NCI-H128 (cell line): ENCODE results near the gene BRINP3.

ENCODE experiments used
- DNase-seq: peaks from one replicate; lab custom pipeline; 2025; ENCODE audit not compliant: unreplicated experiment; lab: John Stamatoyannopoulos, UW

The BRINP3 gene

GRCh38 chr1:190453550-190453949 lies 24.1 kb downstream of the BRINP3 start:
- no peak for DNase-seq

GRCh38 chr1:190452272-190452848 lies 25.3 kb downstream of the BRINP3 start:
- DNase-seq: no peak

GRCh38 chr1:190444464-190444863 lies 33.2 kb downstream of the BRINP3 start:
- no peak for DNase-seq

GRCh38 chr1:190439447-190439846 lies 38.2 kb downstream of the BRINP3 start:
- DNase-seq: no peak

GRCh38 chr1:190436615-190437014 lies 41.0 kb downstream of the BRINP3 start:
- no peak for DNase-seq

- no peak for DNase-seq
Observed at GRCh38 chr1:190429932-190430331, 47.7 kb downstream of the BRINP3 start.

- DNase-seq: no peak
Observed at GRCh38 chr1:190429141-190429540, 48.5 kb downstream of the BRINP3 start.

GRCh38 chr1:190416239-190416638 lies 61.4 kb downstream of the BRINP3 start:
- DNase-seq: no peak

- DNase-seq: no peak
Observed at GRCh38 chr1:190413142-190413541, 64.5 kb downstream of the BRINP3 start.

GRCh38 chr1:190403402-190403801 lies 74.3 kb downstream of the BRINP3 start:
- DNase-seq: no peak

GRCh38 chr1:190399233-190399632 lies 78.4 kb downstream of the BRINP3 start:
- no peak for DNase-seq

- DNase-seq: no peak
Observed at GRCh38 chr1:190391582-190391981, 86.1 kb downstream of the BRINP3 start.

- DNase-seq: no peak
Observed at GRCh38 chr1:190377991-190378390, 99.7 kb downstream of the BRINP3 start.

- DNase-seq: no peak
Observed at GRCh38 chr1:190377294-190377693, 100.4 kb downstream of the BRINP3 start.

- DNase-seq: no peak
Observed at GRCh38 chr1:190376044-190376443, 101.6 kb downstream of the BRINP3 start.

- no peak for DNase-seq
Observed at GRCh38 chr1:190373705-190374336, 103.8 kb downstream of the BRINP3 start.

GRCh38 chr1:190367200-190367599 lies 110.5 kb downstream of the BRINP3 start:
- DNase-seq: no peak

- DNase-seq: no peak
Observed at GRCh38 chr1:190365283-190365682, 112.4 kb downstream of the BRINP3 start.

GRCh38 chr1:190353538-190354101 lies 124.0 kb downstream of the BRINP3 start:
- no peak for DNase-seq

- DNase-seq: no peak
Observed at GRCh38 chr1:190344454-190344853, 133.2 kb downstream of the BRINP3 start.

- no peak for DNase-seq
Observed at GRCh38 chr1:190338829-190339228, 138.8 kb downstream of the BRINP3 start.

GRCh38 chr1:190328871-190329270 lies 148.8 kb downstream of the BRINP3 start:
- no peak for DNase-seq

GRCh38 chr1:190328361-190328760 lies 149.3 kb downstream of the BRINP3 start:
- DNase-seq: no peak
